Measurements from ENCODE around the gene FOSL2. TPM values are rescaled to one million over a fixed set of nuclear protein-coding genes. Genes with fewer than 3 reads are reported as not detected.

FOSL2 gene
- total and polyA plus RNA-seq, 10 of the 15 experiments (the other 5 are each of a cell fraction or from before 2014, with no cell fraction given), result 0.05 to 1.3 (median 0.34) TPM

DNA sequence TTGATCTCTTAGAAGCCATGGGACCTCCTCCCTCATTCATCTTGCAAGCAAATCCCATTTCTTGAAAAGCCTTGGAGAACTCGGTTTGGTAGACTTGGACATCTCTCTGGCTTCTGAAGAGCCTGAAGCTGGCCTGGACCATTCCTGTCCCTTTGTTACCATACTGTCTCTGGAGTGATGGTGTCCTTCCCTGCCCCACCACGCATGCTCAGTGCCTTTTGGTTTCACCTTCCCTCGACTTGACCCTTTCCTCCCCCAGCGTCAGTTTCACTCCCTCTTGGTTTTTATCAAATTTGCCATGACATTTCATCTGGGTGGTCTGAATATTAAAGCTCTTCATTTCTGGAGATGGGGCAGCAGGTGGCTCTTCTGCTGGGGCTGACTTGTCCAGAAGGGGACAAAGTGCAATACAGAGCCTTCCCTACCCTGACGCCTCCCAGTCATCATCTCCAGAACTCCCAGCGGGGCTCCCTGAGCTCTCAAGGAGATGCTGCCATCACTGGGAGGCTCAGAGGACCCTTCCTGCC, 20.0 kb downstream of the FOSL2 start:
- no peak for ATAC-seq
- SMC1A ChIA-PET (ENCODE audit: uncharacterized antibody, unreplicated experiment), result no interaction called here
- no peak overlapping the region for H3K9ac ChIP-seq (ENCODE audit: control insufficient read depth, insufficient read depth, low read length)
- no peak for DNase-seq (ENCODE audit: low read depth, low spot score)
- no peaks in the 10 kb centered on the region for H3K4me1 ChIP-seq (ENCODE audit: control insufficient read depth, insufficient read depth, low read length)
- no peak overlapping the region for H3K4me3 ChIP-seq
- H3K79me2 ChIP-seq (ENCODE audit: control insufficient read depth, insufficient read depth, low read length), result no peaks in the 10 kb centered on the region
- BruUV-seq (replicated peaks), result no TSS peak
- no peak overlapping the region for H2AFZ ChIP-seq (ENCODE audit: control insufficient read depth, low read depth, low read length)
- CTCF ChIA-PET, result no interaction called here
- RAD21 ChIA-PET (ENCODE audit: unreplicated experiment), result no interaction called here
- H3K9me3 ChIP-seq (replicated peaks; ENCODE audit: control insufficient read depth, insufficient read depth, low read length), result no peaks in the 10 kb centered on the region
- in situ Hi-C loops (cut with MboI), result no loop called here
- no peak overlapping the region for H3K27ac ChIP-seq (ENCODE audit: control insufficient read depth, insufficient read depth)
- no peaks in the 10 kb centered on the region for H3K36me3 ChIP-seq (ENCODE audit: control insufficient read depth in 2 of 2, insufficient read depth in 2 of 2, low read length in 1 of 2)
- H3K4me2 ChIP-seq (ENCODE audit: control insufficient read depth, insufficient read depth), result no peak overlapping the region
- intact Hi-C loops (cut with micrococcal nuclease; ENCODE audit: unreplicated experiment), result no loop called here
- 71% methylated on average over 6 of the region's 6 CpGs for WGBS (ENCODE audit: insufficient coverage, insufficient replicate concordance, low lambda C conversion rate, missing lambda C conversion rate)
- FAIRE-seq, result no peak
- H3K27me3 ChIP-seq (replicated peaks in 1 of 2; ENCODE audit: control insufficient read depth in 2 of 2, insufficient read depth in 2 of 2, low read length in 1 of 2), result no peaks in the 10 kb centered on the region
- H4K20me1 ChIP-seq (ENCODE audit: control insufficient read depth, insufficient read depth), result no peaks in the 10 kb centered on the region
- POLR2A ChIA-PET, result no interaction called here
- TF ChIP-seq SPI1 (IDR thresholded peaks at IDR 0.05; ENCODE audit: borderline replicate concordance, insufficient read depth, low read depth, low read length) (no peak), YBX1 (IDR thresholded peaks at IDR 0.05) (no peak), FOS (IDR thresholded peaks at IDR 0.05; ENCODE audit: borderline replicate concordance, extremely low read depth, insufficient read length) (no peak), BCL11A (IDR thresholded peaks at IDR 0.05; ENCODE audit: low read depth, low read length) (no peak), ZNF217 (IDR thresholded peaks at IDR 0.05) (no peak), SMC3 (IDR thresholded peaks at IDR 0.05; ENCODE audit: borderline replicate concordance, low read length) (no peak), SUZ12 (IDR thresholded peaks at IDR 0.05; ENCODE audit: unreplicated experiment) (no peak), JUNB (IDR thresholded peaks at IDR 0.05) (no peak), SP1 (IDR thresholded peaks at IDR 0.05; ENCODE audit: low read depth, low read length) (no peak), SREBF1 (IDR thresholded peaks at IDR 0.05; ENCODE audit: low read length) (no peak), NBN (IDR thresholded peaks at IDR 0.05) (no peak), TARDBP (IDR thresholded peaks at IDR 0.05; ENCODE audit: borderline replicate concordance) (no peak), BRCA1 (IDR thresholded peaks at IDR 0.05; ENCODE audit: low read depth, low read length) (no peak)
- TF ChIP-seq, protein P1, sequence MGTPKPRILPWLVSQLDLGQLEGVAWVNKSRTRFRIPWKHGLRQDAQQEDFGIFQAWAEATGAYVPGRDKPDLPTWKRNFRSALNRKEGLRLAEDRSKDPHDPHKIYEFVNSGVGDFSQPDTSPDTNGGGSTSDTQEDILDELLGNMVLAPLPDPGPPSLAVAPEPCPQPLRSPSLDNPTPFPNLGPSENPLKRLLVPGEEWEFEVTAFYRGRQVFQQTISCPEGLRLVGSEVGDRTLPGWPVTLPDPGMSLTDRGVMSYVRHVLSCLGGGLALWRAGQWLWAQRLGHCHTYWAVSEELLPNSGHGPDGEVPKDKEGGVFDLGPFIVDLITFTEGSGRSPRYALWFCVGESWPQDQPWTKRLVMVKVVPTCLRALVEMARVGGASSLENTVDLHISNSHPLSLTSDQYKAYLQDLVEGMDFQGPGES (IDR thresholded peaks at IDR 0.05), result no peak
- TF ChIP-seq, protein P2, sequence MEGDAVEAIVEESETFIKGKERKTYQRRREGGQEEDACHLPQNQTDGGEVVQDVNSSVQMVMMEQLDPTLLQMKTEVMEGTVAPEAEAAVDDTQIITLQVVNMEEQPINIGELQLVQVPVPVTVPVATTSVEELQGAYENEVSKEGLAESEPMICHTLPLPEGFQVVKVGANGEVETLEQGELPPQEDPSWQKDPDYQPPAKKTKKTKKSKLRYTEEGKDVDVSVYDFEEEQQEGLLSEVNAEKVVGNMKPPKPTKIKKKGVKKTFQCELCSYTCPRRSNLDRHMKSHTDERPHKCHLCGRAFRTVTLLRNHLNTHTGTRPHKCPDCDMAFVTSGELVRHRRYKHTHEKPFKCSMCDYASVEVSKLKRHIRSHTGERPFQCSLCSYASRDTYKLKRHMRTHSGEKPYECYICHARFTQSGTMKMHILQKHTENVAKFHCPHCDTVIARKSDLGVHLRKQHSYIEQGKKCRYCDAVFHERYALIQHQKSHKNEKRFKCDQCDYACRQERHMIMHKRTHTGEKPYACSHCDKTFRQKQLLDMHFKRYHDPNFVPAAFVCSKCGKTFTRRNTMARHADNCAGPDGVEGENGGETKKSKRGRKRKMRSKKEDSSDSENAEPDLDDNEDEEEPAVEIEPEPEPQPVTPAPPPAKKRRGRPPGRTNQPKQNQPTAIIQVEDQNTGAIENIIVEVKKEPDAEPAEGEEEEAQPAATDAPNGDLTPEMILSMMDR (IDR thresholded peaks at IDR 0.05 in 2 of 3, conservative IDR thresholded peaks at IDR 0.05 in 1 of 3; ENCODE audit: control insufficient read depth in 2 of 3, extremely low read depth in 1 of 3, insufficient read depth in 1 of 3, low read depth in 3 of 3, low read length in 3 of 3), result no peak
- TF ChIP-seq, protein P3, sequence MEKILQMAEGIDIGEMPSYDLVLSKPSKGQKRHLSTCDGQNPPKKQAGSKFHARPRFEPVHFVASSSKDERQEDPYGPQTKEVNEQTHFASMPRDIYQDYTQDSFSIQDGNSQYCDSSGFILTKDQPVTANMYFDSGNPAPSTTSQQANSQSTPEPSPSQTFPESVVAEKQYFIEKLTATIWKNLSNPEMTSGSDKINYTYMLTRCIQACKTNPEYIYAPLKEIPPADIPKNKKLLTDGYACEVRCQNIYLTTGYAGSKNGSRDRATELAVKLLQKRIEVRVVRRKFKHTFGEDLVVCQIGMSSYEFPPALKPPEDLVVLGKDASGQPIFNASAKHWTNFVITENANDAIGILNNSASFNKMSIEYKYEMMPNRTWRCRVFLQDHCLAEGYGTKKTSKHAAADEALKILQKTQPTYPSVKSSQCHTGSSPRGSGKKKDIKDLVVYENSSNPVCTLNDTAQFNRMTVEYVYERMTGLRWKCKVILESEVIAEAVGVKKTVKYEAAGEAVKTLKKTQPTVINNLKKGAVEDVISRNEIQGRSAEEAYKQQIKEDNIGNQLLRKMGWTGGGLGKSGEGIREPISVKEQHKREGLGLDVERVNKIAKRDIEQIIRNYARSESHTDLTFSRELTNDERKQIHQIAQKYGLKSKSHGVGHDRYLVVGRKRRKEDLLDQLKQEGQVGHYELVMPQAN (conservative IDR thresholded peaks at IDR 0.05), result no peak
- TF ChIP-seq, protein P4, sequence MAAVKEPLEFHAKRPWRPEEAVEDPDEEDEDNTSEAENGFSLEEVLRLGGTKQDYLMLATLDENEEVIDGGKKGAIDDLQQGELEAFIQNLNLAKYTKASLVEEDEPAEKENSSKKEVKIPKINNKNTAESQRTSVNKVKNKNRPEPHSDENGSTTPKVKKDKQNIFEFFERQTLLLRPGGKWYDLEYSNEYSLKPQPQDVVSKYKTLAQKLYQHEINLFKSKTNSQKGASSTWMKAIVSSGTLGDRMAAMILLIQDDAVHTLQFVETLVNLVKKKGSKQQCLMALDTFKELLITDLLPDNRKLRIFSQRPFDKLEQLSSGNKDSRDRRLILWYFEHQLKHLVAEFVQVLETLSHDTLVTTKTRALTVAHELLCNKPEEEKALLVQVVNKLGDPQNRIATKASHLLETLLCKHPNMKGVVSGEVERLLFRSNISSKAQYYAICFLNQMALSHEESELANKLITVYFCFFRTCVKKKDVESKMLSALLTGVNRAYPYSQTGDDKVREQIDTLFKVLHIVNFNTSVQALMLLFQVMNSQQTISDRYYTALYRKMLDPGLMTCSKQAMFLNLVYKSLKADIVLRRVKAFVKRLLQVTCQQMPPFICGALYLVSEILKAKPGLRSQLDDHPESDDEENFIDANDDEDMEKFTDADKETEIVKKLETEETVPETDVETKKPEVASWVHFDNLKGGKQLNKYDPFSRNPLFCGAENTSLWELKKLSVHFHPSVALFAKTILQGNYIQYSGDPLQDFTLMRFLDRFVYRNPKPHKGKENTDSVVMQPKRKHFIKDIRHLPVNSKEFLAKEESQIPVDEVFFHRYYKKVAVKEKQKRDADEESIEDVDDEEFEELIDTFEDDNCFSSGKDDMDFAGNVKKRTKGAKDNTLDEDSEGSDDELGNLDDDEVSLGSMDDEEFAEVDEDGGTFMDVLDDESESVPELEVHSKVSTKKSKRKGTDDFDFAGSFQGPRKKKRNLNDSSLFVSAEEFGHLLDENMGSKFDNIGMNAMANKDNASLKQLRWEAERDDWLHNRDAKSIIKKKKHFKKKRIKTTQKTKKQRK (IDR thresholded peaks at IDR 0.05; ENCODE audit: low read depth, low read length), result no peak

Data from GM12878 (cell line).